HG03354 (cell line): Measurements from ENCODE around the gene CELA3B.
"Not testable (repeated sequence)": the region's sequence is repeated elsewhere in the genome, so short reads cannot be mapped to it uniquely, and the experiment has no call there.

Experiments
- ATAC-seq: cut with Tn5 transposase; IDR thresholded peaks from one replicate; pipeline ENCODE4 v1.9.1; 2021; ENCODE audit warnings: mild to moderate bottlenecking; ENCODE audit not compliant: unreplicated experiment, poor library complexity, severe bottlenecking

CELA3B gene

DNA sequence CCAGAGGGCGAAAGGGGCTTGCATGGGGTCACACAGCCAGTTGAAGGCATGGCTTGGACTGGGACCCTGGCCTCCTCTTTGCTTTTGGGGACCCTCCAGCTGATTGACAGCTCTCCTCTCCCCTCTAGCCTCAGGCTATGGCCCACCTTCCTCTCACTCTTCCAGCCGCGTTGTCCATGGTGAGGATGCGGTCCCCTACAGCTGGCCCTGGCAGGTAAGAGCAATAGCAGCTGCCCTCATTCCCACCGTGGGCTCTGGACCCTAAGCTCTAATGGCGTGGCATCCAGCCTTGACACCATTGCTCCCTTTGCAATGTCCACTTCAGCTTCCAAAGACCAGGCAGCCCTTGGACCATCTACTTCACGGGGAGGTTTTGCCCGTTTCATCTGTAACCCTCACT lies 26.1 kb downstream of the CELA3B start:
- not testable (repeated sequence) for ATAC-seq

DNA sequence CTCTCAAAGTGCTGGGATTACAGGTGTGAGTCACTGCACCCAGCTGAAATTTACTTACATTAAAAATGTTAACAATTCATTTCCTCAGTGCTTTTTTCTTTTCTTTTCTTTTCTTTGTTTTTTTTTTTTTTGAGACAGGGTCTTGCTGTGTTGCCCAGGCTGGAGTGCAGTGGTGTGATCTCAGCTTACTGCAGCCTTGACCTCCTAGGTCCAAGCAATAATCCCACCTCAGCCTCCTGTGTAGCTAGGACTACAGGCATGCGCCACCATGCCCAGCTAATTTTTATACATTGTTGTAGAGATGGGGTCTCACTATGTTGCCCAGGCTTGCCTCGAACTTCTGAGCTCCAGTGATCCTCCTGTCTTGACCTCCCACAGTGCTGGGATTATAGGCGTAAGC lies 27.1 kb downstream of the CELA3B start:
- ATAC-seq, result not testable (repeated sequence)

DNA sequence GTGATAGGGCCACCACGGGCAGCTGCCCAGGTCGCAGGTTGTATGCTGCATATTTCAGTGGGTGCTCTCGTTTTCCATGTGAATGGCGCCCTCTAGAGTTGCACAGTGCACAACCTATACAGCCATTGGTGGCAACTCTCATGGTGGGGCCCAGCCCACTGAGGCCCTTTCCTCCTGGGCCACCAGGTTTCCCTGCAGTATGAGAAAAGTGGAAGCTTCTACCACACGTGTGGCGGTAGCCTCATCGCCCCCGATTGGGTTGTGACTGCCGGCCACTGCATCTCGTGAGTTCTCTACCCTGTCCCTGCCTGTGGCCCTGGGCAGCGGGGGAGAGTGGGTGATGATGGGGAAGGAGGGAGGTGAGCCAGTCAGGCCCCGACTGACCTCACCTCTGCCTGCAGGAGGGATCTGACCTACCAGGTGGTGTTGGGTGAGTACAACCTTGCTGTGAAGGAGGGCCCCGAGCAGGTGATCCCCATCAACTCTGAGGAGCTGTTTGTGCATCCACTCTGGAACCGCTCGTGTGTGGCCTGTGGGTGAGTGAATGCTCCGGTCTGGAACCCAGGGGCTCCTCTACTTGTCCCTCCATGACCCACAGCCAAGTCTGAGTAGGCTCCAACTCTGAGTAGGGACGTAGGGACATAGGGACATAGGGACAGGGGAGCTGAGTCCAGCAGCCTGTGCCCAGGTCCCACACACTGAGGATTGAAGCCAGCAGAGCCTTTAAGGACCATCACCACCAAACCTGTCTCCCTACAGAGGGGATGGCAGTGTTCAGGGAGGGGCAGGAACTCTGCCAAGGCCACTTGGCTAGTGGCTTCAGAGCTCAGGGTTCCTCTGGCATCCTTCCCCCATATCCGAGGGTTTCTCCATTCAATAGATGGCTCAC lies 28.7 kb downstream of the CELA3B start:
- not testable (repeated sequence) for ATAC-seq

DNA sequence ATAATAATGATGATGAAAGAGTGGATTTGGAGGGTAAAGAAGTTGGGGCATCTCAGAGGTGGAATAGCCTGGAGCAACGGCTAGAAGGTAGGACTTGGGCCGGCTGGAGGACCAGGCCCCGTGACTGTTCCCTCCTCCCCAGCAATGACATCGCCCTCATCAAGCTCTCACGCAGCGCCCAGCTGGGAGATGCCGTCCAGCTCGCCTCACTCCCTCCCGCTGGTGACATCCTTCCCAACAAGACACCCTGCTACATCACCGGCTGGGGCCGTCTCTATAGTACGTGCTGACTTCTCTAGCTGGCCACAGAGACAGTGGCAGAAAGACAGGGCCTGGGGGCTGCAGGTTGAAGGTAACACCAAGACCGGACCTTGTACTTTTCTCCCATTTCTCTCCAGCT lies 29.9 kb downstream of the CELA3B start:
- ATAC-seq, result not testable (repeated sequence)

DNA sequence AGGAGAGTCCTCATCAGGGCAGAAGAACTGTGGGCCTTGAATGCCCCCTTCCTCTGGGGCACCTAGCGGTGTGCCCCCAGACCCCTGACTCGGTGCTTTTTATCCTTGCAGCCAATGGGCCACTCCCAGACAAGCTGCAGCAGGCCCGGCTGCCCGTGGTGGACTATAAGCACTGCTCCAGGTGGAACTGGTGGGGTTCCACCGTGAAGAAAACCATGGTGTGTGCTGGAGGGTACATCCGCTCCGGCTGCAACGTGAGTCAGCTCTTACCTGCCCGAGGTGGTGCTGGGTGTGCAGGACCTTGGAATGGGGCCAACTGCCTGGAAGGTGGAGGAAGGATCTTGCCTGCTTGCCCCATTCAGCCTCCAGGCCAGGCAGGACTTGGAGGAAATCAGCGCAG lies 30.4 kb downstream of the CELA3B start:
- not testable (repeated sequence) for ATAC-seq

DNA sequence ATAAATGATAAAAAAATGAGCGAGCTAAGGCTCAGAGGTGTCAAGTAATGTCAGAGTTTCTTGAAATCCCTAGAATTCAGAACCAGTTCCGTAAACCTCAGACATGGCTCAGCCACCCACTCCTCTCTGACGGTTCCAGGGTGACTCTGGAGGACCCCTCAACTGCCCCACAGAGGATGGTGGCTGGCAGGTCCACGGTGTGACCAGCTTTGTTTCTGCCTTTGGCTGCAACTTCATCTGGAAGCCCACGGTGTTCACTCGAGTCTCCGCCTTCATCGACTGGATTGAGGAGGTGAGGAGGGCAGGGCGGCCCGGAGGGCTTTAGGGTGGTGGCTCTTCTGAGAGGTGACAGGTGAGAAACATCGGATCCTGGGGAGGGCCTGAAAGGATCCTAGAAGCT lies 32.7 kb downstream of the CELA3B start:
- ATAC-seq, result not testable (repeated sequence)

DNA sequence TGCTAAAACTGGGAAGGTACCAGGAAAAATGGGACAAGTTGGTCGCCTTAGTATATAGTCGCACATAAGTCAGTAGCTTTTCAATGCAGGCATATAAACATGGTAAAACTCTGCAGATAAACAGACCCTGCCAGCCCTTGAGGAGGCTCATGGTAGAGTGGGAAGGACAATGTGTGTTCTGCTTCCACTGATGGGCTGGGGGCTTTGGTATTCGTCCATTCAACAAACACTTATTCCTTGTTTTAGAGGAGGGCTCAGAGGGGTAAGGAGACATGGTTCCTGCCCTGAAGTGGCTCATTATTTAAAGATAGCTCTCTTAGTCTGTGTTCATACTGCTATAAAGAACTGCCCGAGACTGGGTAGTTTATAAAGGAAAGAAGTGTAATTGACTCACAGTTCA lies 35.9 kb downstream of the CELA3B start:
- ATAC-seq, result not testable (repeated sequence)

DNA sequence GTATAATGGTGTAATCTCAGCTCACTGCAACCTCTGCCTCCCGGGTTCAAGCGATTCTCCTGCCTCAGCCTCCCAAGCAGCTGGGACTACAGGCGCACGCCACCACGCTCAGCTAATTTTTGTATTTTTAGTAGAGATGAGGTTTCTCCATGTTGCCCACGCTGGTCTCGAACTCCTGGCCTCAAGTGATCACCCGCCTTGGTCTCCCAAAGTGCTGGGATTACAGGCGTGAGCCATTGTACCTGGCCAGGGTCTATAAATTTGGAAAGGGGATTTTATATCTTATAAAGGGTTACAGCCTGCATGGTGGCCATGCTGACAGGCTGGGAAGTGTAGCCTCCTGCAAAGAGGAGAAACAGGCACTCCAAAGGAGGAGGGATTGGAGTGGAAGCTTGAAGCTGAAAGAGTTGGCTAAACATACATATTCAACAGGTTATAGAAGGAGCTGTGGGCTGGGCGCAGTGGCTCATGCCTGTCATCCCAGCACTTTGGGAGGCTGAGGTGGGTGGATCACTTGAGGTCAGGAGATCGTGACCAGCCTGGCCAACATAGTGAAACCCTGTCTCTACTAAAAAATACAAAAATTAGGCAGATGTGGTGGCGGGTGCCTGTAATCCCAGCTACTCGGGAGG lies 37.9 kb downstream of the CELA3B start:
- ATAC-seq, result not testable (repeated sequence)

DNA sequence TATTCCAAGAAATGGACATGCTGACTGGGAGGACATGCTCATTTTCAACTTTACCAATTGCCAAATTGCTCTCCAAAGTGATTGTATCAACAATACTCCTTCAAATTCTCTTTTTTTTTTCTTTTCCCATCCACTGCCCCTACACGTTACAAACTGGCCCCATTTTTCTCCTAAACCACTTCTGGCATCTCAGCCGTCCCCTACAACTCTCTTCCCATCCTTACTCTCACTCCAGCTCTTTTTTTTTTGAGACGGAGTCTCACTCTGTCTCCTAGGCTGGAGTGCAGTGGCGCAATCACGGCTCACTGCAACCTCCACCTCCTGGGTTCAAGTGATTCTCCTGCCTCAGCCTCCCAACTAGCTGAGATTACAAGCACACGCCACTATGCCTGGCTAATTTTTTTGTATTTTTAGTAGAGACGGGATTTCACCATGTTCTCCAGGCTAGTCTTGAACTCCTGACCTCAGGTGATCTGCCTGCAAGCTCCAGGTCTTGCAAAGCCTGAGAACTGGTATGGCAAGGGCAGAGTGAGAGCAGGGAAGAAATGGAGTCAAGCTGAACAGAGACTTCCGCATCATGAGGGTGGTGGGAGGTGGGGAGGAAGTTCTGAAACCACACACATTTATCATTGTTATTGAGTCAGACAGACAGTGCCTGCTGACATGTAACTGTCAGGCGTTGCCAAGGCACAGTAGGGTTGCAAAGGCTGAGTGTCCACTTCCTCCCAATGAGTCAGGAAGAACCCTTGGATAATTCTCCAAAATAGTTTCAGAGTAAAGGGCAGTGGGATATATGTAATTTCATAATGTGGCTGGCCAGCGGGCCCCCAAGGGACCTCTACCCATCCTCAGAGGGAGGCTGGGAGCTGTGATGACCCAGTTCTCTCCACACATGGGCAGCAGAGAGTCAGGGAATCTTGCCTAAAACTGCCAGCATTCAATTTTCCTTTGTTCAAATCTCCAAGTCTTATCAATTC lies 42.0 kb downstream of the CELA3B start:
- peak; percentile 83 for ATAC-seq

DNA sequence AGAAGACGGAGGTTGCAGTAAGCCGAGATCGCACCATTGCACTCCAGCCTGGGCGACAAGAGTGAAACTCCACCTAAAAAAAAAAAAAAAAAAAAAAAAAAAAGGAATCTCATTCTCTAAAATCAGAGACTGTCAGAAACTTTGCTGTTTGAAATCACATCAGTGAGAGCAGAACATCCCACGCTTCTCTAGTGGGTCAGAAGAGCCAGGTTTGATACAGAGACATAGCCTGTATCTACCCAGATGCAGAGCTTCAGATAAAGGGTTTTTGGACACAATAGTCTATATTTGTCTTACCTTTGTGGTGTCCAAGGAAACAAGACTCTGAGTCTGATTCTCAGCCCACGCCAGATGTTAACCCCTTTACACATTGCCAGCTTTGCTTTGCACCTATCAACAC lies 44.2 kb downstream of the CELA3B start:
- ATAC-seq, result no peak

DNA sequence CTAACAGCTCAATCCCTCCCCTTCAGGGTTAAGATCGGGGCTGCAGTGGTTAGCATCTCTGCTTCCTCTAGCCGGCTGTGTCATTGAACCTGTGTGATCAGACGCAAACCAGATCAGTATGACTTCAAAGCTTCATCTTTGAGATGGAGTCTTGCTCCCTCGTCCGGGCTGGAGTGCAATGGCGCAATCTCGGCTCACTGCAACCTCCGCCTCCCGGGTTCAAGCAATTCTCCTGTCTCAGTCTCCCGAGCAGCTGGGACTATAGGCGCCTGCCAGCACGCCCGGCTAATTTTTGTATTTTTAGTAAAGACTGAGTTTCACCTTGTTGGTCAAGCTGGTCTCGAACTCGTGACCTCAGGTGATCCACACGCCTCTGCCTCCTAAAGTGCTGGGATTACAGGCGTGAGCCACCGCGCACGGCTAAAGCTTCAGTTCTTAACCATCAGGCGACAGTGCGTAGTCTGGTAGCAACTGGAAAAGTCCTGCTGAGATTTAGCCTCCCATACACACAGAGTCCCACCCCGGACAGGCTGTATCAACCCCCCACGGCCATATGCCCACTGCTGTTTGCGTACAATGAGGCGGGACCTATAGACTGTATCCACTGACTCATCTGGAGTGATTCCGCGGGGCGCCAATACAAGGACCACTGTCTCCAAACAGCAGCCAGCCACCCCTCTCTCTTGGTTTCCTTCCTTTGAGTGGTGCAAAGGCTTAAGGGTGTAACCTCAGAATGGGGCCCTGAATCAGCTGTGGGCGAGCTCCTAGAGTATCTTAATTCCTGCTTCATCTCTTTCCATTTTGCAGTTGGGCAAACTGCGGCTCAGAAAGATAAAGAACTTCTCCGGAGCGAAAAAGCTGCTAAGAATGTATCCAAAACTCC lies 47.9 kb downstream of the CELA3B start:
- ATAC-seq, result peak; percentile 54

DNA sequence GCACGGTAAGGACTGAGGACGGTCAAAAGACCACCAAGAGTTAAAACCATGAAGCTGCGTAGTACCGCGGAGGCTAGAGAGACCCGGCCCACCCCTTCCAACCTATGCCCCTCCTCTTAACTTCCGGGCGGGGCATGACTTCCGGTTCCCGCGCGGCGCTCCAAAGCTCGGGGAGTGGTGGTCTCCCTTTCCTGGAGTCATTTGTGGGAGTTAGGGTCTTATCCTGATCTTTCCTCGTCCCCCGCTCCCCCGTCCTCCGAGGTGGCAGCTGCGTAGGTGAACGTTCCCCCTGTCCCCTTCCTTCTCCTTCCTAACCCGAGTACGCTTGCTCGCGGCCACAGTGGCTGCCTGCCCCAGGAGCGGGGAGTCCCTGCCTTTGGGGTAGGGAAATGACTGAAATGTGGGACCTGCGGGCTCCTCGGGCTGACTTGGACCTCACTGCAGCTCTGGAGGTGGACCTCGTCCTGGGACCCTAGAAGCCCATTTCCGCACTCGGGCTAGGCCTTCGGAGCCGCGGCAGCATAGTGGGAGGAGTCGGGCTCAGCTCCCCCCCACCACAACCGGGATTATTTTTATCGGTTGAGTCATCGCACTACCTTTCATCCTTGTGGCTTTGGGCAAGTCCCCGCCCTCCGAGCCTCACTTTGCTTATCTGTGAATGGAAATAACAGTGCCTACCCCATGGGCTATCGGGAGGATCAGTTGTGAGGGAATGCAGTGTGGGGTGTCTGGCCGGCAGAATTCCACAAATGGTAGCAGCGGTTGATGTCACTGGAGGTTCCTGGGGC lies 48.7 kb downstream of the CELA3B start:
- ATAC-seq, result peak; percentile 73

DNA sequence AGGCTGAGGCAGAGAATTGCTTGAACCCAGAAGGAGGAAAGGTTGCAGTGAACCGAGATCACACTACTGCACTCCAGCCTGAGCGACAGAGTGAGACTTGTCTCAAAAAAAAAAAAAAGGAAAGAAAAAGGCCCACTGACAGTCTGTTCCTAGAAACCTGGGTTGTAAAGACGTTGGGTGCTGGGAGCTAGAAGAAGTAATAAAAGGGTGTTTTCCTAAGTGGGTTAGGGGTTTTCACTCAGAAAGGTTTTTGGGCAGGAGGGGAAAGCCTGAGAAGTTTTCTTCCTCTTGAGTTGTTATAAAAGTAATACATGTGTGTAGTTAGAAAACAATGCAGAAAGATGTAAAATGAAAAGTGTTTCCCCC lies 50.1 kb downstream of the CELA3B start:
- ATAC-seq, result no peak

DNA sequence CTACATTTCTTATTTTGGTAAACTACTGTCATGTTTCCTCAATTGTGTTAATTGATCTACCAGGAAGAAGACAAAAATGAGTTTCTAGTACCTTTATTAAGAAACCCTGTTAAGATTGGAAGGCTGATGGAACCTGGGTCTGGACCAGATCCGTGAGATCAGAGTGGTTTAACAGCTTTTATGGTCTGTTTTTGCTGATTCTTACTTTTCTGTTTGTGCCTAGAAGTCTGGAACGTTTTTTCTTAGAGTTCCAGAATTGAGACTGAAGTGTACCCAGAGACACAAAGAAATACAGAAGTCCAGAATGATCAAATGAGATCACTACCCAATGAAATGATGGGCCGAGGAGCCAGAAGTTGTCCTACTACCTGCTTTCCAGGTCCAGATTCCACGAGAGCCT lies 53.2 kb downstream of the CELA3B start:
- no peak for ATAC-seq

DNA sequence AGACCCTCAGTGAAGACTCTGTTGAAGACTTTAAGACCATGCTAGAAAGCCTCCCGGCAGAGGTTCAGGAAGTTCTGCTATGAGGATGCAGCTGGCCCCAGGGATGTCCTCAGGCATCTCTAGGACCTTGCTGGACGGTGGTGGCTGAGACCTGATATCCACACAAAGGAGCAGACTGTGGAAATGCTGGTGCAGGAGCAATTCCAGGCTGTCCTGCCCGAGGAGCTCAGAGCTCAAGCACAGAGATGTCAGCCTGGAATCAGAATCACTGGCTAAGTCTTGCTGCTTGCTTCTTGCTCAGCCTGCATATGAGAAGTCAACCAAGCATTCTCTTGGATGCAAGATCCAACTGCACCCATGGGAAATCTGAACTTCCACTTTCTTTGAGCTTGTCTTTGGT lies 53.7 kb downstream of the CELA3B start:
- no peak for ATAC-seq

DNA sequence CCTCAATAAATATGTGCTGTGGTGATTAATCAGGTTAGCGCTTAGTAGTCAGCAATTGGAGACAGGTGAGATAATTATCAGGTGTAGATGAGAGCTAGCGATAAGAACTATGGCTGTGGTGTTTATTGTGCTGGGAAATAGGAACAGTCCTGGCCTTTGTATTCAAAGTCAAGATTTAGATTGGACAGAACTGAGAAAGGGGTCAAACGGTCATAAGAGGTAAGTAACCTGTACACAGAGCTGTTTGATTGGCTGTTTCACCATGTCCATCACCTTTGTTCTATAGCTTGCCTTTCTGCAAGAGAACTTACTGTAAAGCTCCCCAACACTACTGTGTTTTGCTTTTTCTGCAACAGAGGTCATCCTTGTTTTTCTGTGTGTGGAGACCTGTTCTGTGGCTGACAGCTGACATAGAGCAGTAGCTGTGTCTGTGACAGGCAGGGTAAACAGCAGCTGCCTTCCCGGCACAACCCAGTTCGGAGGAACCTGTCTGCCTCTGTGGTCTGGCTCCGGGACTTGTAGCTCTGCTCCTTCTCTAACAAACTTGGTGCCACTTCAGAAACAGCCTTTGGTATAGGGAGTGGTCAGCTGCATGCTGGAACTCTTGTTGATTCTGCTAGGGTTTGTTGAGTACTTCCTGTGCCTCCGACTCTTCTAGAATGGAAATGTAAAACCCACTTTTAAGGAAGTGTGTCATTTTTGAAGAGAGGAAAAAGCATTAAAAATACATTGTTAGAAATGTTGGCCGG lies 54.6 kb downstream of the CELA3B start:
- ATAC-seq, result no peak

DNA sequence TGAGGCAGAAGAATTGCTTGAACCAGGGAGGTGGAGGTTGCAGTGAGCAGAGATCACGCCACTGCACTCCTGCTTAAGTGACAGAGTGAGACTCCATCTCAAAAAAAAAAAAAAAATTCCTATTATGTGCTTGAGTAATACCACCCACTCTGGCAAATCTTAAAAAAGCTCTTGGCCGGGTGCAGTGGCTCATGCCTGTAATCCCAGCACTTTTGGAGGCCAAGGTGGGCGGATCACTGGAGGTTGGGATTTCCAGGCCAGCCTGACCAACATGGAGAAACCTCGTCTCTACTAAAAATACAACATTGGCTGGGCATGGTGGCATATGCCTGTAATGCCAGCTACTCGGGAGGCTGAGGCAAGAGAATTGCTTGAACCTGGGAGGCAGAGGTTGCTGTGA lies 58.0 kb downstream of the CELA3B start:
- not testable (repeated sequence) for ATAC-seq

DNA sequence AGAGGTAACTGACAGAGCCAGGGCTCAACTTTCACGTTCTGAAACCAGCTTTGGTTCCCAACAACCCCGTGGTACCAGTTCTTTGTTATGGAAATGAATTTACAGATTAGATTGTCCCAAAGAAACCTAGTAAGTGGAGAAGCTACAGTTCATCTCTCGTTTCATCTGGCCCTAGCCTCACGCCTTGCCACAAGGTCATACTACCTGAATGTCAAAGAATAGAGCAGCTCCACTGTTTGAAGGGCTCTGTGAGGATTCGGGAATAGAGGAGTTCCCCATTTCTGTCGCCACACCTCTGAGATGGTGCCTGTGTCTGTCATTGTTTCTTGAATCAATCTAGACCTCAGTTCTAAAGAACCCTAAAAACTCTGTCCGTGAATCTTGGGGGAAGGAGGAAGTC lies 60.7 kb downstream of the CELA3B start:
- ATAC-seq, result no peak
